Activated effector memory CD4-positive, alpha-beta T cell treated with Interleukin-2 at 50 U/mL for 16 hours (primary cell): ENCODE data around the gene TAF1D.
"Not testable (repeated sequence)": the region's sequence is repeated elsewhere in the genome, so short reads cannot be mapped to it uniquely, and the experiment has no call there.

Experiments used
- DNase-seq: peaks from one replicate; pipeline ENCODE4 v3.0.0-alpha.2; 2020

The TAF1D gene

DNA sequence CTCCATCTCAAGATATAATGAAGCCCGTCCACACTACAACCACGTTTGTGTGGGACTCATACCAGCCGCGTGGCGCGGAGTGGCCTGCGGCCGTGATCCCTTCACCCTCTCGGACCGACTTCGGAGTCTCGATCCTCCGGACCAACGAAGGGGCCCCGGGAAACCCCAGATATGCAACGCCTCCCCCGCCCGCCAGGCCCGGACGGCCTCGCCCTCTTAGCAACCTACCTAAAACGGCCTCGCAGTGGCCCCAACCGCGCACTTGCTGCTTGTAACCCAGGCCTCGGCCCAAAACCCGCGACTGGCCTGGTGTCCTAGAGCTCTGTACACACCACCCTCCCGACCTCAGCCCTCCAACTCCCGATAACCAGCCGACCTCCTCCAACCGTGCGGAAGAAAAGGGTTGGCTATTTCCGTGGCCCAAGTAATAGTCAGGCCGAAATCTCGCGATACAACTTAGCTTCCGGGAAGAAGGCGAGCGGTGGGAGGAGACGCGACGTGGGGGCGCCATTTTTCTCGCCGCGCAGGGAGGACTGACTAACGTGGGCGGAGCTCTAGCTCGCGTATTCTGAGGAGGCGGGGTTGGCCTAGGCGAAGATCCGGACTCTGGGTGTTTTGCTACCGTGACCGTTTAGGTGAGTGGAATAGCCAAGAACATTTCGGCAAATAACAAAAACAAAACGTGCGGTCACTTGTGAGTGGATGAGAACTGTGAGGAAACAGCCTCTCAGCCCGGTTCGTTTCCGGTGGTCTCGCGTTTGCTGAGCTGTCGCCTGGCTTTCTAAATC, at the start of gene TAF1D, which contains the start of gene C11orf54:
TSS of gene TAF1D (minus strand) at position 402 of the 788 bp plus-strand sequence. CDS start 2,191 bp downstream, outside the sequence.
TSS of gene C11orf54 (plus strand) at position 579 of the 788 bp plus-strand sequence. CDS start 5,722 bp downstream, outside the sequence.
- DNase-seq = peak; percentile 94

- no peak for DNase-seq
These were observed 43.7 kb upstream of the TAF1D start for GRCh38 chr11:93784935-93785360.

GRCh38 chr11:93784145-93784934, 43.0 kb upstream of the TAF1D start, which contains the start of gene MED17:
Gene MED17 (plus strand): TSS chr11:93784282. CDS start chr11:93784514, 232 bp downstream.
- DNase-seq = peak; percentile 87

- no peak for DNase-seq
These were observed 42.5 kb upstream of the TAF1D start for GRCh38 chr11:93783765-93784144.

DNA sequence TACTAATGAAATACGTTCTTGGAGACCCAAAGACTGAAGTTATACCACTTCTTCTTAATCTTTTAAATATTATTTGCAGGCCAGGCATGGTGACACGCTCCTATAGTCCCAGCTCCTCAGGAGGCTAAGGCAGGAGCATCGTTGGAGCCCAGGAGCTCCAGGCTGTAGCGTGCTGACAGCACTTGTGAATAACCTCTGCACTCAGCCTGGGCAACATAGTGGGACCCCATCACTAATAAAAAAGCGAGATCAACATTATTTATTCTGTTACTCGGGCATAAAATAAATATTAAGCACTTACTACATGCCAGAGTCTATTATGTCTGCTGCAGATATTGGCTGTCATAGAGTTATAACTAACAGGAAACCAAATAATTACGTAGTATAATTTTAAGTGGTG, 42.1 kb upstream of the TAF1D start:
- DNase-seq = no peak

- no peak for DNase-seq
These were observed 34.0 kb upstream of the TAF1D start for GRCh38 chr11:93775289-93775688.

DNA sequence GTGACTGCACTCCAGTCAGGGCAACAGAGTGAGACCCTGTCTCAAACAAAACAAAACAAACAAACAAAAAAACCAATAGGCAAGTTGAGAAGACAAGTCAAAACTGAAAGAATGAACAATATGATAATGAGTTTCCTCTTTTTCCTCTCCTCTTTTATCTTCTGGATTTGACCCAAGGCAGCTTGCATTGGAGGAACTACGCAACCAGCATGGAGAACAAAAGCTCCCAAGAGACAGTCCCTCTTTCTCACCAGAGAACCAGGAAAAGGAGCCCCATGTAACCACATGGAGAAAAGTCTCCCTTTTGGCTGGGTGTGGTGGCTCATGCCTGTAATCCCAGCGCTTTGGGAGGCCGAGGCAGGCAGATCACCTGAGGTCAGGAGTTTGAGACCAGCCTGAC, 33.3 kb upstream of the TAF1D start:
- not testable (repeated sequence) for DNase-seq

- no peak for DNase-seq
These were observed 32.4 kb upstream of the TAF1D start for GRCh38 chr11:93773601-93774200.

- DNase-seq = no peak
These were observed 31.8 kb upstream of the TAF1D start for GRCh38 chr11:93773045-93773477.

- no peak for DNase-seq
These were observed 30.8 kb upstream of the TAF1D start for GRCh38 chr11:93772123-93772522.

GRCh38 chr11:93770160-93770559, 28.9 kb upstream of the TAF1D start:
- no peak for DNase-seq

DNA sequence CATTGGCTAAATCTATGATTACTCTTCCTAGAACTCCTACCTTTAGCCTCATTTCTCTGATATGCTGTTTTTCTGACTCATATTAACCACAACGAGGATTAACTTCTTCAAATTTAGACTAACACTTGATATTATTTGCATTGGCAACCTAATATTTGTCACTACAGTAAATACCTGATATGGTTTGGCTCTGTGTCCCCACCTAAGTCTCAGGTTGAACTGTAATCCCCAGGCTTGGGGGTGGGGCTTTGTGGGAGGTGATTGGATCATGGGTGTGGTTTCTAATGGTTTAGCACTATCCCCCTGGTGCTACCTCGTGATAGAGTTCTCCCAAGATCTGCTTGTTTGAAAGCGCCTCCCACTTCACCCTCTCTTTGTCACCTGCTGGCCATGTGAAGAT, 25.7 kb upstream of the TAF1D start:
- DNase-seq = no peak

GRCh38 chr11:93766504-93766903, 25.2 kb upstream of the TAF1D start:
- no peak for DNase-seq

DNA sequence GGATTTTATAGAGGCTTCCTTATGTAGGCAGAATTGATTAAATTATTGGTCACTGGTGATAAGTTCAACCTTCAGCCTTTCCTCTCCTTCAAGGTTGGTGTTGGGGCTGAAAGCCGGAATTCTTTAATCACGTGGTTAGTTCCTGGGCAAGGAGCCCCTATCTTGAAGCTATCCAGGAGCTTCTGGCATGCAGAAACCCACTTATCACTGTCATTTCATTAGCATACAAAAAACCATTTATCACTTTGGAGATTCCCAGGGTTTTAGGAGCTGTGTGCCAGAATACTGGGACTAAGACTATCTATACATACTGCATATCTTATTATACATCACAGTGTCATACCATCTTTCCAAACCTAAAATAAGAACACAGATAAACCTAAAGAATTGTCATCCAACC, 24.3 kb upstream of the TAF1D start:
- no peak for DNase-seq

GRCh38 chr11:93761910-93762309, 20.6 kb upstream of the TAF1D start:
- DNase-seq = no peak

- DNase-seq = not testable (repeated sequence)
These were observed 17.8 kb upstream of the TAF1D start for GRCh38 chr11:93759123-93759522.

GRCh38 chr11:93757924-93758865, 16.9 kb upstream of the TAF1D start:
- no peak for DNase-seq

DNA sequence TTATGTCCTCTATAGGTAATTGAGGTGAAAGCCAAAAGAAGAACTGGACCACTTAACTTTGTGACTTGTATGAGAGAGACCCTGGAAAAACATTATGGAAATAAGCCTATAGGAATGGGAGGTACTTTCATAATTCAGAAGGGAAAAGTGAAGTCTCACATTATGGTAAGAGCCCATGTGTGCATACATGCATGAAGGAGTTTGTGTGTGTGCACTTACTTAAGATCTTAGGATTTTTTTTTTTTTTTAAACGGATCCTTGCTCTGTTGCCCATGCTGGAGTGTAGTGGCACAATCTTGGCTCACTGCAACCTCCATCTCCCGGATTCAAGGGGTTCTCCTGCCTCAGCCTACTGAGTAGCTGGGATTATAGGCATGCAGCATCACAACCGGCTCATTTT, 16.0 kb upstream of the TAF1D start:
- DNase-seq = no peak

DNA sequence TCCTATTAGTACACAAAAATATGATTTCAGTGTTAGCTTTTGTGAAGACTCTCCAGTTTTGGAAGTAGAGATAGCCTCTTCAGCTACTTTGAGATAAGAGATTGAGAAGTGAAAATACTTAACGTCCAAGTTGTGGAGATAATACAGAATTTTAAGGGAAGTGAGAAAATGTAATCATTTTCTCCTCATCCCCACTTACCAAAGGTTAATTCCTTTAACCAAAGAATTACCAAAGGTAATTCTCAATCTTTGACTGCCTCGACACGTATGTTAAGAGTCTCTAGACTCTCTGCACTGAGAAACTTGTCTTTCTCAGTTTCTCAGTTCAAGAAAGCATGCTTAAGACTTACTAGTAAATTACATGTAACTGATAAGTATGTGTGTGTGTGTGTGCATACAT, 15.5 kb upstream of the TAF1D start:
- DNase-seq = no peak

DNA sequence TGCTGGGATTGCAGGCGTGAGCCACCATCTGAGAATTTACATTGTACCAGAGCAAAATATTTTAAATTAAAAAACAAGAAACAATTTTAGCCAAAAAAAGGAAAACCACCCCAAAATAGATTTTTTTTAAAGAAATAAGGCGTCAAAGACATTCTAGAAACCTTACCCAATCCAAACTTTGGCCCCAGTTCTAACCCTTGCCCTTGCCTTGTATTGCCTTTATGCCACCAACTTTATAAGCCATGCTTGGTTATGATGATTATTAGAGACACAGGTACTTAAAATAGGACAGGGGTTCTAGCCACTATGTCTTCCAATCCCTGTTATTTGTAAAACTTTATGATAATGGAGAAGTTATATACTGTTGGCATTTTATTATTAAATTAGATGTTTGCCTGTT, 11.9 kb upstream of the TAF1D start:
- DNase-seq = no peak

DNA sequence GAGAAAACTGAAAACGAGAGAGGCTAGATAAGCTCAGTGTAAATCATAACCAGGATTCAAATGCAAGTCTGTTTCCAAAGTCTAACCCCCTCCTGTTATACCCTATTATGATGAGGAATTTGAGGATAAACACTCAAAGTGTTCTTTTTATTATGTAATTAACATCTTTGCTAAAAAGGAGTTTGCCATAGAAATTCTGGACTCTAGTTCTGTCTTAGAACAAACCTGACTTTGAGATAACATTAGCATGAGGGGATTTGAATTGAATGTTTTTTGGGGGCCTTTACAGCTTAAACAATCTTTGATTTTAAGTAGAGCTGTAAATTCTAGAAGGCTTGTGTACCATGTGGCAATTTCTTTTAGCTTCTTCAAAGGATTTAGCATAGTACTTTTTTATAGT, 9.7 kb upstream of the TAF1D start:
- DNase-seq = no peak

GRCh38 chr11:93747122-93747521, 5.8 kb upstream of the TAF1D start:
- no peak for DNase-seq
